Prostate gland (tissue), 2 donors: Measurements from ENCODE around the gene ZNRF3. TPM values are rescaled to one million over a fixed set of nuclear protein-coding genes. Genes with fewer than 3 reads are reported as not detected.

Experiments used
- DNase-seq: peaks from one replicate; pipeline ENCODE4 v3.0.0-alpha.2; 2019; ENCODE audit warnings: low spot score
- H3K27ac ChIP-seq, 2 donors: fragments of 200-600 bp; sonication (generic); 2 replicates each; pipeline ENCODE4 v1.5.1; 2017 to 2019
- H3K27me3 ChIP-seq: fragments of 200-600 bp; sonication (generic); replicated peaks from 2 replicates; pipeline ENCODE4 v1.5.1; 2019; ENCODE audit not compliant: insufficient read depth
- H3K36me3 ChIP-seq, 2 donors: fragments of 200-600 bp; sonication (generic); 1 replicate in 1 of 2; 2 replicates in 1 of 2; pipeline versions ENCODE4 v1.5.1 to v1.8.1; 2017 to 2019
- H3K4me1 ChIP-seq: fragments of 200-600 bp; sonication (generic); replicated peaks from 2 replicates; pipeline ENCODE4 v1.5.1; 2019
- H3K4me3 ChIP-seq, 2 donors: fragments of 200-600 bp; sonication (generic); 2 replicates each; pipeline ENCODE4 v1.5.1; 2017 to 2019
- H3K9me3 ChIP-seq: fragments of 200-600 bp; sonication (generic); 2 replicates; pipeline ENCODE4 v1.5.1; 2017
- CTCF ChIP-seq, 4 experiments: fragments of 200-600 bp in 2 of 4; fragments of 450-650 bp in 2 of 4; sonication (generic) in 2 of 4; IDR thresholded peaks; 1 replicate in 3 of 4; 2 replicates in 1 of 4; pipeline ENCODE4 v1.5.1; 2016 to 2019; ENCODE audit warnings: antibody characterized with exemption in 4 of 4, mild to moderate bottlenecking in 2 of 4, moderate library complexity in 2 of 4
- POLR2A ChIP-seq: fragments of 450-650 bp; IDR thresholded peaks from one replicate; pipeline ENCODE4 v1.6.1; 2016; ENCODE audit warnings: antibody characterized with exemption, mild to moderate bottlenecking
- POLR2AphosphoS5 ChIP-seq: sonication (generic); formaldehyde crosslinking; IDR thresholded peaks from one replicate; pipeline ENCODE4 v1.6.1; 2017; ENCODE audit warnings: antibody characterized with exemption
- WGBS: methylation state at CpG from one replicate; pipeline ENCODE4 v1.1.5; 2018; 5-methylcytosine and 5-hydroxymethylcytosine counted together
- intact Hi-C: fragments of 100-400 bp; cut with DNase I; formaldehyde crosslinking; loops from one replicate; pipeline ENCODE4 v1.14.2; 2022
- total RNA-seq, 2 donors: library from RNA; depleted of rRNA; stranded (reverse); fragments of >200 nt; gene quantifications; one replicate each; pipeline ENCODE4 v1.1.0, GENCODE V29; 2016

The ZNRF3 gene
- total RNA-seq, 2 donors from 2014 or later: 38.5 to 46.1 TPM

- intact Hi-C loops: loop anchor here (1.0 to 5.0 kb wide), 3 partner anchors 41 to 79 kb away; no protein-coding TSS in a partner anchor
- H3K27ac ChIP-seq: peak overlapping the region; percentile 6 to 8
- H3K9me3 ChIP-seq: no peaks in the 10 kb centered on the region
- no peak overlapping the region for H3K4me3 ChIP-seq
- 45% methylated on average over 2 of the region's 2 CpGs for WGBS
- H3K4me1 ChIP-seq: peaks cover 4% of the 10 kb centered on the region
- DNase-seq: no peak
- TF ChIP-seq CTCF (IDR thresholded peaks at IDR 0.05) (no peak), POLR2AphosphoS5 (no peak), POLR2A (no peak)
- no peaks in the 10 kb centered on the region for H3K36me3 ChIP-seq
- H3K27me3 ChIP-seq: no peaks in the 10 kb centered on the region
Measured at GRCh38 chr22:28953403-28953802, 70.0 kb downstream of the ZNRF3 start.

- Histone ChIP-seq H3K4me1 (peaks cover 4% of the 10 kb centered on the region), H3K4me3 (no peak overlapping the region), H3K27me3 (no peaks in the 10 kb centered on the region), H3K27ac (peak overlapping the region; percentile 8 to 12), H3K36me3 (no peaks in the 10 kb centered on the region), H3K9me3 (no peaks in the 10 kb centered on the region)
- 85% methylated on average over 6 of the region's 6 CpGs for WGBS
- intact Hi-C loops: loop anchor here (1.0 to 5.0 kb wide), 3 partner anchors 42 to 78 kb away; no protein-coding TSS in a partner anchor
- TF ChIP-seq POLR2A (no peak), CTCF (IDR thresholded peaks at IDR 0.05) (no peak), POLR2AphosphoS5 (no peak)
- no peak for DNase-seq
Measured at GRCh38 chr22:28953976-28954880, 70.9 kb downstream of the ZNRF3 start.

GRCh38 chr22:28955817-28956216, 72.4 kb downstream of the ZNRF3 start:
- Histone ChIP-seq H3K27me3 (no peaks in the 10 kb centered on the region), H3K27ac (no peak overlapping the region), H3K36me3 (no peaks in the 10 kb centered on the region), H3K4me3 (no peak overlapping the region), H3K9me3 (no peaks in the 10 kb centered on the region), H3K4me1 (peaks cover 4% of the 10 kb centered on the region)
- DNase-seq: no peak
- intact Hi-C loops: no loop called here
- WGBS: 81% methylated on average over 5 of the region's 5 CpGs
- TF ChIP-seq CTCF (IDR thresholded peaks at IDR 0.05) (no peak), POLR2AphosphoS5 (no peak), POLR2A (no peak)

- H3K9me3 ChIP-seq: no peaks in the 10 kb centered on the region
- H3K27me3 ChIP-seq: no peaks in the 10 kb centered on the region
- H3K4me1 ChIP-seq: peaks cover 4% of the 10 kb centered on the region
- no peaks in the 10 kb centered on the region for H3K36me3 ChIP-seq
- 86% methylated on average over 1 of the region's 1 CpG for WGBS
- intact Hi-C loops: no loop called here
- DNase-seq: no peak
- no peak for TF ChIP-seq POLR2A
- no peak overlapping the region for H3K4me3 ChIP-seq
- no peak overlapping the region for H3K27ac ChIP-seq
Measured at GRCh38 chr22:28956506-28956905, 73.1 kb downstream of the ZNRF3 start.

GRCh38 chr22:28958611-28959010, 75.2 kb downstream of the ZNRF3 start:
- intact Hi-C loops: no loop called here
- DNase-seq: no peak
- Histone ChIP-seq H3K27ac (no peak overlapping the region), H3K4me1 (no peaks in the 10 kb centered on the region), H3K4me3 (no peak overlapping the region), H3K9me3 (no peaks in the 10 kb centered on the region), H3K36me3 (no peaks in the 10 kb centered on the region), H3K27me3 (no peaks in the 10 kb centered on the region)
- 50% methylated on average over 5 of the region's 5 CpGs for WGBS
- TF ChIP-seq POLR2AphosphoS5 (peak; percentile 50), CTCF (IDR thresholded peaks at IDR 0.05) (no peak)
